Keratinocyte (primary cell): ENCODE data around the gene ARRDC2.
A peak's percentile ranks its signal among the peaks of the same experiment; 100 is the strongest.

ENCODE experiments used
- CTCF ChIP-seq, 3 experiments: IDR thresholded peaks in 1 of 3; conservative IDR thresholded peaks in 1 of 3; optimal IDR thresholded peaks in 1 of 3; 2 replicates in 2 of 3; 3 replicates in 1 of 3; pipeline versions ENCODE3 to v1.5.1; 2011; ENCODE audit warnings: low read length in 3 of 3, mild to moderate bottlenecking in 3 of 3, moderate library complexity in 2 of 3, control low read depth in 1 of 3, inconsistent platforms in 1 of 3; ENCODE audit not compliant: insufficient read depth in 2 of 3; ENCODE audit errors: extremely low read depth in 1 of 3
- EZH2 ChIP-seq: IDR thresholded peaks from one replicate; pipeline ENCODE4 v1.6.1; 2012; ENCODE audit warnings: inconsistent platforms, mild to moderate bottlenecking, low read length, moderate library complexity

DNA sequence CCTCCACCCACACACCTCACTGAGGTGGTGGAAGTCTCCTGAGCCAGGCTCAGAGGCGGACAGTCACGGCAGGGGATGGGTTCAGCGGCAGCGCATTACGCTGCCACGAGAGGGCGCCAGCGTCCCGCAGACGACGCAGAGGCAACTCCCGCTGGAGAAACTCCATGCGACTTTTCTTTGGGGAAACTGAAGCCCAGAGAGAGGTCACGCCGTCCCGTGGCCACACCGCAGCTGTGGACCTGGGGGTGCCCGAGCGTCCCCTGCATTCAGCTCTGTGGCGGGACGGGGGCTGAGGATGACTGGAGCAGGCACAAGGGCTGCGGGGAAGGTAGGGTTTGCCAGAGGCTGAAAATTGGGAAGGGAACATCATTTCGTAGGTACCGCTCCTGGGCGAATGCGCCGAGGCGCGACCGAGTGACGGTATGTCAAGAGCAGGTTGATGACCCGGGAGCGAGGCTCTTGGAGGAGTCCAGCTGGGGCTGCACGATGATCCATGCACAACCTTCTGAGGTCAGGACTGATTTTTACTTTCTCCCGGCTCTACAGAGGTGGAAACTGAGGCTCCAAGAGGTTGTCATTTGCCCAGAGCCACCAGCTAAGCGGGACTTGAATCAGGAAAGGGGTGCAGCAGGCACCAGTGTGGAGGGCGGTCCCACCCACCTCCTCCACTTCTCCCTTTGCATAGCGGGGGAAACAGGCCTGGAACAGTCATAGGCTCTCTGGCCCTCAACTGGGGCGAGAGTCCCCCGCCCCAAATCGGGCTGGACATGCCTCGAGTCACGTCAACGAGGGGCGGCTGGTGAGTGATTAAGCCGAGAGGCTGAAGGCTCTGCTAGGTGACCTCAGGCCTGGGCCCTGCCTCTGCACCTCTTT is 690 bp upstream of the ARRDC2 start:
- TF ChIP-seq CTCF (optimal IDR thresholded peaks at IDR 0.05 in 1 of 3, IDR thresholded peaks at IDR 0.05 in 1 of 3, conservative IDR thresholded peaks at IDR 0.05 in 1 of 3; ENCODE audit: extremely low read depth in 1 of 3, insufficient read depth in 2 of 3, low read length in 3 of 3) (peak; percentile 95 to 99 (median 97)), EZH2 (no peak)
